KMS-11 (cell line): ENCODE results near the gene NEDD1.

Source experiments
- H2AFZ ChIP-seq: fragments of 200-600 bp; sonication (generic); 2 replicates; pipeline ENCODE4 v1.6.1; 2016; ENCODE audit warnings: antibody characterized with exemption, mixed run types, low read depth
- H3K27ac ChIP-seq: fragments of 200-600 bp; sonication (generic); 2 replicates; pipeline ENCODE4 v1.6.1; 2016; ENCODE audit warnings: mild to moderate bottlenecking, mixed run types
- H3K27me3 ChIP-seq: fragments of 200-600 bp; sonication (generic); 2 replicates; pipeline ENCODE4 v1.6.1; 2017; ENCODE audit warnings: mild to moderate bottlenecking, low read depth, mixed run types, moderate library complexity; ENCODE audit not compliant: insufficient read depth
- H3K36me3 ChIP-seq: fragments of 200-600 bp; sonication (generic); 2 replicates; pipeline ENCODE4 v1.6.1; 2017; ENCODE audit warnings: mild to moderate bottlenecking, mixed run types; ENCODE audit not compliant: insufficient read depth
- H3K4me1 ChIP-seq: fragments of 200-600 bp; sonication (generic); 2 replicates; pipeline ENCODE4 v1.6.1; 2016; ENCODE audit warnings: mild to moderate bottlenecking, low read depth, mixed run types; ENCODE audit not compliant: poor library complexity, severe bottlenecking
- H3K4me2 ChIP-seq: fragments of 200-600 bp; sonication (generic); 2 replicates; pipeline ENCODE4 v1.7.0; 2016; ENCODE audit warnings: mild to moderate bottlenecking, mixed run types
- H3K4me3 ChIP-seq: fragments of 200-600 bp; sonication (generic); IDR thresholded peaks from 2 replicates; pipeline ENCODE4 v1.6.1; 2017; ENCODE audit warnings: low read depth, low read length, mixed read lengths; ENCODE audit not compliant: insufficient read depth
- H3K79me2 ChIP-seq: fragments of 200-600 bp; sonication (generic); 2 replicates; pipeline ENCODE4 v1.6.1; 2016; ENCODE audit warnings: low read depth, mixed run types; ENCODE audit not compliant: insufficient read depth
- H3K9ac ChIP-seq: fragments of 200-600 bp; sonication (generic); 2 replicates; pipeline ENCODE4 v1.6.1; 2016; ENCODE audit warnings: mild to moderate bottlenecking, mixed run types
- H4K20me1 ChIP-seq: fragments of 200-600 bp; sonication (generic); 2 replicates; pipeline ENCODE4 v1.6.1; 2016; ENCODE audit warnings: mild to moderate bottlenecking, mixed run types; ENCODE audit not compliant: insufficient read depth
- CTCF ChIP-seq: fragments of 200-600 bp; sonication (generic); conservative IDR thresholded peaks from 2 replicates; pipeline ENCODE4 v1.6.1; 2017; ENCODE audit warnings: low read depth, mild to moderate bottlenecking, antibody characterized with exemption, low read length, moderate library complexity, mixed read lengths

The NEDD1 gene

DNA sequence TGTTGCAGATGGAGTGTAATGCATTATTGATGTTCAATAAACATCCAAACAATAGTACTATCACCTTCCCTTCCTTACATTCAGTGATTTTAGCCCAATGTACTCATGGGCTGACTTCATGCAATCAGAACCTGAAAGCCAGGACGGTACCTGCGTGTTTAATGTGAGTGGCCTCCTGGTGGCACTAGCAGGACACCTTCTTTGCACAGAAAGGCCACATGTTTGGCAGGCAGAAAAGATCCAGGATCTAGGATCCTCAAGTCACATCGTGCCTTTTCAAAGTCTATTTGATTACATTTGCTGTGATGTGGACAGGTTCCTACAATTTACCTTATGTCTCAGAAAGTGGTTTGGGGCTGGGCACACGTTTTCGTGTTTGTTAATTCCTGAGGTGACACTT lies 82.9 kb downstream of the NEDD1 start:
- H3K4me2 ChIP-seq = no peak overlapping the region
- H3K9ac ChIP-seq = no peak overlapping the region
- no peak overlapping the region for H3K4me3 ChIP-seq
- TF ChIP-seq CTCF = no peak
- H3K27ac ChIP-seq = no peak overlapping the region
- no peaks in the 10 kb centered on the region for H3K79me2 ChIP-seq
- no peaks in the 10 kb centered on the region for H3K27me3 ChIP-seq
- H3K36me3 ChIP-seq = no peaks in the 10 kb centered on the region
- no peaks in the 10 kb centered on the region for H3K4me1 ChIP-seq
- H2AFZ ChIP-seq = no peak overlapping the region
- no peaks in the 10 kb centered on the region for H4K20me1 ChIP-seq

GRCh38 chr12:96994900-96995299 lies 87.8 kb downstream of the NEDD1 start:
- TF ChIP-seq CTCF = no peak
- no peak overlapping the region for H3K9ac ChIP-seq
- no peak overlapping the region for H2AFZ ChIP-seq
- H3K27ac ChIP-seq = no peak overlapping the region
- H3K27me3 ChIP-seq = no peaks in the 10 kb centered on the region
- H3K79me2 ChIP-seq = no peaks in the 10 kb centered on the region
- H3K4me1 ChIP-seq = no peaks in the 10 kb centered on the region
- H3K4me2 ChIP-seq = no peak overlapping the region
- H3K36me3 ChIP-seq = no peaks in the 10 kb centered on the region
- H3K4me3 ChIP-seq = no peak overlapping the region
- no peaks in the 10 kb centered on the region for H4K20me1 ChIP-seq

GRCh38 chr12:96995861-96996260 lies 88.8 kb downstream of the NEDD1 start:
- Histone ChIP-seq H4K20me1 (no peaks in the 10 kb centered on the region), H3K27me3 (no peaks in the 10 kb centered on the region), H3K4me1 (no peaks in the 10 kb centered on the region), H3K4me2 (no peak overlapping the region), H2AFZ (no peak overlapping the region), H3K9ac (no peak overlapping the region), H3K79me2 (no peaks in the 10 kb centered on the region), H3K4me3 (no peak overlapping the region), H3K36me3 (no peaks in the 10 kb centered on the region), H3K27ac (no peak overlapping the region)
- TF ChIP-seq CTCF = no peak

GRCh38 chr12:96997797-96998484 lies 90.9 kb downstream of the NEDD1 start:
- Histone ChIP-seq H3K27me3 (no peaks in the 10 kb centered on the region), H3K79me2 (no peaks in the 10 kb centered on the region), H3K4me3 (no peak overlapping the region), H3K4me1 (no peaks in the 10 kb centered on the region), H3K27ac (no peak overlapping the region), H3K36me3 (no peaks in the 10 kb centered on the region), H4K20me1 (no peaks in the 10 kb centered on the region), H2AFZ (no peak overlapping the region), H3K9ac (no peak overlapping the region), H3K4me2 (no peak overlapping the region)
- no peak for TF ChIP-seq CTCF
